ENCODE results near the gene LSM14B.

LSM14B gene

DNA sequence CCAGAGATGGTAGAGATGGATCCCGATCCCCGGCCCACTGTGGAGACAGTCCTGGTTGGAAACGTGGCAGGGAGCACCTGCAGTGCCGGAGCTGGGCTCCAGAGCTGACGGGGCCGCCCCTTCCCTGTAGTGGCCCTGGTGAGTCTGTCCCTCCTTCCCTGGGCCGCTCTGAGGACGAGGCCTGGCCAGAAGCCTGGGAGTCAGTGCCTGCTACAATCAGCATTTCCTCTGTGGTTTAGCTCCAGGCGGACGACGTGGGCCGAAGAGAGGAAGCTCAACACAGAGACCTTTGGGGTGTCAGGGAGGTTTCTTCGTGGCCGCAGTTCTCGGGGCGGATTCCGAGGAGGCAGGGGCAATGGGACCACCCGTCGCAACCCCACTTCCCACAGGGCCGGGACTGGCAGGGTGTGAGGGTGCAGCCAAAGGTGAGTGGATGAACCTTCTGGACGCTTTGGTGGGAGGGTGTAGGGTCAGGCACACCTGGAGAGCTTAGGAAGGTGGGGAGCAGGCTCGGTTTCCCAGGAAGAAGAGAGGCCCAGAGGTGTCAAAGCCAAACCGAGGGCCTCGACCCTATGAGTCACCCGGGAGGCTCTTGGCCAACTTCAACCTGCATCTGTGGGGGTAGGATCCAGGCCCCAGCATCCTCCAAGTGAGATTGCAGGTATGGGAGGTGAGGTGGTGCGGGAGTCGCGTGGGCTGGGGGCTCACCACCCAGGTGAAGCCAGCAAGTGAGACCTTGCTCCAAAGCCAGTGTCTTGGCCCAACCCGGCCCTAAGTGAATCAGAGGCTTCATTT lies 11.0 kb downstream of the LSM14B start:
- no peaks in the 10 kb centered on the region for H3K9me3 ChIP-seq (replicated peaks in 1 of 11)
- H3K4me2 ChIP-seq: peak overlapping the region; percentile 93 to 100 (median 98)
- peaks cover 81 to 97% (median 90%) of the 10 kb centered on the region in 10 experiments for H3K4me1 ChIP-seq
- peaks cover 43 to 90% (median 70%) of the 10 kb centered on the region in 11 experiments for H4K20me1 ChIP-seq
- no peak for TF ChIP-seq Cebpa-rat (IDR thresholded peaks at IDR 0.05)
- H3K9ac ChIP-seq: peak overlapping the region; percentile 65 to 78 (median 73)
- peak overlapping the region; percentile 62 to 86 (median 82) for H3K27ac ChIP-seq
- peak overlapping the region; percentile 31 to 67 (median 51) for H3K4me3 ChIP-seq
- H3K27me3 ChIP-seq: no peaks in the 10 kb centered on the region
- peaks cover 65 to 89% (median 77%) of the 10 kb centered on the region in 11 experiments for H3K36me3 ChIP-seq

GRCh38 chr20:62133864-62134263 lies 11.6 kb downstream of the LSM14B start:
- peak overlapping the region; percentile 93 to 100 (median 98) for H3K4me2 ChIP-seq
- no peaks in the 10 kb centered on the region for H3K9me3 ChIP-seq (replicated peaks in 1 of 11)
- H3K4me3 ChIP-seq: peak overlapping the region; percentile 31 to 67 (median 51); a peak in 18 of 20 replicates
- peak overlapping the region; percentile 62 to 86 (median 82); a peak in 19 of 22 replicates for H3K27ac ChIP-seq
- peaks cover 66 to 89% (median 77%) of the 10 kb centered on the region in 11 experiments for H3K36me3 ChIP-seq
- H3K27me3 ChIP-seq: no peaks in the 10 kb centered on the region
- H3K9ac ChIP-seq: peak overlapping the region; percentile 65 to 78 (median 73); a peak in 20 of 22 replicates
- H3K4me1 ChIP-seq: peaks cover 75 to 91% (median 84%) of the 10 kb centered on the region in 10 experiments
- peaks cover 47 to 90% (median 70%) of the 10 kb centered on the region in 11 experiments for H4K20me1 ChIP-seq
- no peak for TF ChIP-seq Cebpa-rat (IDR thresholded peaks at IDR 0.05)

- peaks cover 53 to 91% (median 72%) of the 10 kb centered on the region in 11 experiments for H4K20me1 ChIP-seq
- peaks cover 73 to 92% (median 82%) of the 10 kb centered on the region in 11 experiments for H3K36me3 ChIP-seq
- no peaks in the 10 kb centered on the region for H3K27me3 ChIP-seq
- peaks cover 66 to 82% (median 75%) of the 10 kb centered on the region in 10 experiments for H3K4me1 ChIP-seq
- peak overlapping the region; percentile 45 to 100 (median 97) for H3K4me2 ChIP-seq
- peak overlapping the region in 10 of 11 experiments; percentile 31 to 62 (median 43); a peak in 10 of 22 replicates for H3K27ac ChIP-seq
- no peaks in the 10 kb centered on the region for H3K9me3 ChIP-seq (replicated peaks in 1 of 11)
- TF ChIP-seq Cebpa-rat (IDR thresholded peaks at IDR 0.05): no peak
- peak overlapping the region in 1 of 10 experiments; percentile 21; a peak in 1 of 20 replicates for H3K4me3 ChIP-seq
- peak overlapping the region in 9 of 11 experiments; percentile 6 to 58 (median 52); a peak in 7 of 22 replicates for H3K9ac ChIP-seq
Observed at GRCh38 chr20:62134735-62135231, 12.5 kb downstream of the LSM14B start.

GRCh38 chr20:62135573-62136266 lies 13.4 kb downstream of the LSM14B start:
- H3K27ac ChIP-seq: 0 out of 22 replicates have a peak overlapping the region, but pooled peaks of 2 of the 11 experiments have one; percentile 15 to 62

GRCh38 chr20:62136283-62137091 lies 14.2 kb downstream of the LSM14B start:
- Histone ChIP-seq H3K4me1 (peaks cover 61 to 82% (median 72%) of the 10 kb centered on the region in 10 experiments), H3K27ac (0 out of 22 replicates have a peak overlapping the region, but pooled peaks of 1 of the 11 experiments have one; percentile 15), H3K9ac (peak overlapping the region in 5 of 11 experiments; percentile 0 to 35 (median 16); a peak in 5 of 22 replicates), H3K4me3 (no peak overlapping the region), H3K27me3 (no peaks in the 10 kb centered on the region), H3K9me3 (replicated peaks in 1 of 11) (no peaks in the 10 kb centered on the region), H4K20me1 (peaks cover 70 to 100% (median 87%) of the 10 kb centered on the region in 11 experiments), H3K4me2 (peak overlapping the region in 1 of 11 experiments; percentile 6; a peak in 1 of 22 replicates), H3K36me3 (peaks cover 67 to 92% (median 83%) of the 10 kb centered on the region in 11 experiments)
- no peak for TF ChIP-seq Cebpa-rat (IDR thresholded peaks at IDR 0.05)

More at GRCh38 chr20:62135573-62136266, 13.4 kb downstream of the LSM14B start:
- peak overlapping the region in 6 of 11 experiments; percentile 0 to 54 (median 22); a peak in 4 of 22 replicates for H3K9ac ChIP-seq
- H3K9me3 ChIP-seq (replicated peaks in 1 of 11): no peaks in the 10 kb centered on the region
- H3K27me3 ChIP-seq: no peaks in the 10 kb centered on the region
- peak overlapping the region in 7 of 11 experiments; percentile 48 to 100 (median 97); a peak in 12 of 22 replicates for H3K4me2 ChIP-seq
- H3K4me3 ChIP-seq: no peak overlapping the region
- H3K36me3 ChIP-seq: peaks cover 74 to 95% (median 83%) of the 10 kb centered on the region in 11 experiments
- TF ChIP-seq Cebpa-rat (IDR thresholded peaks at IDR 0.05): no peak
- H3K4me1 ChIP-seq: peaks cover 61 to 82% (median 72%) of the 10 kb centered on the region in 10 experiments
- peaks cover 62 to 100% (median 81%) of the 10 kb centered on the region in 11 experiments for H4K20me1 ChIP-seq

DNA sequence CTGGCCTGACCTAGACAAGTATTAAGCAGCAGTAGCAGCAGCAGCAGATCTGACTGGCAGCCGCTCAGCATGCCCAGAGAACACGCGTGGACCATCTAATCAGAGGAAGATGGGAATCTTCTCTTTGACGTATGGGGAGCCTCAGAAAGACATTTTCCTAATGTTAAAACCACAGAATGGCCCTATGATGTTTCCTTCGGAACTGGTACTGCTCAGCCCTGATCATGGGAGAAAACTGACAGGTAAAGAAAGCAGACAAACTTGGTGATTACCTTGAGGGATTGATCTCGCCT lies 14.8 kb downstream of the LSM14B start:
- no peak for TF ChIP-seq Cebpa-rat (IDR thresholded peaks at IDR 0.05)
- Histone ChIP-seq H3K36me3 (peaks cover 61 to 86% (median 80%) of the 10 kb centered on the region in 11 experiments), H3K4me3 (no peak overlapping the region), H3K9me3 (replicated peaks in 1 of 11) (no peaks in the 10 kb centered on the region), H3K4me1 (peaks cover 60 to 81% (median 72%) of the 10 kb centered on the region in 10 experiments), H3K9ac (peak overlapping the region in 4 of 11 experiments; percentile 1 to 30 (median 11); a peak in 3 of 22 replicates), H3K27ac (no peak overlapping the region), H4K20me1 (peaks cover 75 to 100% (median 93%) of the 10 kb centered on the region in 11 experiments), H3K27me3 (no peaks in the 10 kb centered on the region), H3K4me2 (0 out of 22 replicates have a peak overlapping the region, but pooled peaks of 1 of the 11 experiments have one; percentile 6)

GRCh38 chr20:62137478-62138203 lies 15.4 kb downstream of the LSM14B start:
- TF ChIP-seq Cebpa-rat (IDR thresholded peaks at IDR 0.05): no peak
- Histone ChIP-seq H3K27ac (no peak overlapping the region), H3K4me3 (no peak overlapping the region), H3K9ac (peak overlapping the region in 7 of 11 experiments; percentile 1 to 40 (median 12); a peak in 4 of 22 replicates), H4K20me1 (peaks cover 78 to 100% (median 98%) of the 10 kb centered on the region in 11 experiments), H3K4me1 (peaks cover 54 to 75% (median 66%) of the 10 kb centered on the region in 10 experiments), H3K36me3 (peaks cover 60 to 83% (median 77%) of the 10 kb centered on the region in 11 experiments), H3K27me3 (no peaks in the 10 kb centered on the region), H3K9me3 (replicated peaks in 1 of 11) (no peaks in the 10 kb centered on the region), H3K4me2 (no peak overlapping the region)
